Measurements from ENCODE around the gene RHBDL2. TPM values are rescaled to one million over a fixed set of nuclear protein-coding genes. Genes with fewer than 3 reads are reported as not detected.
"Not testable (repeated sequence)": the region's sequence is repeated elsewhere in the genome, so short reads cannot be mapped to it uniquely, and the experiment has no call there.

Gene RHBDL2
- total and polyA plus RNA-seq, 2 experiments from 2014 or later, result 0.22 to 1.4 TPM

GRCh38 chr1:38918568-38918967, 23.1 kb downstream of the RHBDL2 start:
- 62 to 73% methylated on average over 5 of the region's 5 CpGs for WGBS, 2 experiments (ENCODE audit: low coverage in 1 of 2, low lambda C conversion rate in 2 of 2, missing lambda C conversion rate in 2 of 2)
- Histone ChIP-seq H3K27ac (no peak overlapping the region), H2AFZ (no peak overlapping the region), H3K79me2 (ENCODE audit: insufficient read depth) (no peaks in the 10 kb centered on the region), H4K20me1 (ENCODE audit: insufficient read depth) (no peaks in the 10 kb centered on the region), H3K9me3 (ENCODE audit: low read depth) (no peaks in the 10 kb centered on the region), H3K9me2 (ENCODE audit: insufficient read depth) (no peaks in the 10 kb centered on the region), H3K9ac (no peak overlapping the region), H3K4me1 (ENCODE audit: insufficient read depth) (no peaks in the 10 kb centered on the region), H3K36me3 (ENCODE audit: low read depth) (no peaks in the 10 kb centered on the region), H3K4me2 (ENCODE audit: unreplicated experiment) (no peak overlapping the region), H3F3A (ENCODE audit: insufficient read depth) (no peaks in the 10 kb centered on the region), H3K27me3 (replicated peaks; ENCODE audit: insufficient read depth) (no peaks in the 10 kb centered on the region), H3K4me3 (no peak overlapping the region)
- TF ChIP-seq EZH2phosphoT487 (IDR thresholded peaks at IDR 0.05; ENCODE audit: insufficient read depth, low read depth) (no peak), EZH2 (IDR thresholded peaks at IDR 0.05; ENCODE audit: insufficient read depth, poor library complexity, severe bottlenecking) (no peak)
- in situ Hi-C loops (cut with MboI), result no loop called here
- no peak for DNase-seq

- Histone ChIP-seq H4K20me1 (ENCODE audit: insufficient read depth) (no peaks in the 10 kb centered on the region), H3K9ac (no peak overlapping the region), H3F3A (ENCODE audit: insufficient read depth) (no peaks in the 10 kb centered on the region), H2AFZ (no peak overlapping the region), H3K9me2 (ENCODE audit: insufficient read depth) (no peaks in the 10 kb centered on the region), H3K27me3 (replicated peaks; ENCODE audit: insufficient read depth) (no peaks in the 10 kb centered on the region), H3K4me1 (ENCODE audit: insufficient read depth) (no peaks in the 10 kb centered on the region), H3K9me3 (ENCODE audit: low read depth) (no peaks in the 10 kb centered on the region), H3K36me3 (ENCODE audit: low read depth) (no peaks in the 10 kb centered on the region), H3K4me3 (no peak overlapping the region), H3K79me2 (ENCODE audit: insufficient read depth) (no peaks in the 10 kb centered on the region), H3K27ac (no peak overlapping the region), H3K4me2 (ENCODE audit: unreplicated experiment) (no peak overlapping the region)
- TF ChIP-seq EZH2 (IDR thresholded peaks at IDR 0.05; ENCODE audit: insufficient read depth, poor library complexity, severe bottlenecking) (no peak), EZH2phosphoT487 (IDR thresholded peaks at IDR 0.05; ENCODE audit: insufficient read depth, low read depth) (no peak)
- no peak for DNase-seq
- WGBS, 2 experiments (ENCODE audit: low coverage in 1 of 2, low lambda C conversion rate in 2 of 2, missing lambda C conversion rate in 2 of 2), result 100% methylated on average over 1 of the region's 1 CpG
- in situ Hi-C loops (cut with MboI), result no loop called here
These were observed 23.9 kb downstream of the RHBDL2 start for GRCh38 chr1:38917772-38918171.

- H3F3A ChIP-seq (ENCODE audit: insufficient read depth), result no peaks in the 10 kb centered on the region
- H3K9me2 ChIP-seq (ENCODE audit: insufficient read depth), result no peaks in the 10 kb centered on the region
- H3K27me3 ChIP-seq (replicated peaks; ENCODE audit: insufficient read depth), result no peaks in the 10 kb centered on the region
- no peak overlapping the region for H3K4me2 ChIP-seq (ENCODE audit: unreplicated experiment)
- H3K27ac ChIP-seq, result no peak overlapping the region
- DNase-seq, result no peak
- no peaks in the 10 kb centered on the region for H3K79me2 ChIP-seq (ENCODE audit: insufficient read depth)
- no peaks in the 10 kb centered on the region for H3K36me3 ChIP-seq (ENCODE audit: low read depth)
- no peak overlapping the region for H2AFZ ChIP-seq
- 92 to 93% methylated on average over 3 of the region's 3 CpGs for WGBS, 2 experiments (ENCODE audit: low coverage in 1 of 2, low lambda C conversion rate in 2 of 2, missing lambda C conversion rate in 2 of 2)
- no peak for TF ChIP-seq EZH2 (IDR thresholded peaks at IDR 0.05; ENCODE audit: insufficient read depth, poor library complexity, severe bottlenecking)
- no peak for TF ChIP-seq EZH2phosphoT487 (IDR thresholded peaks at IDR 0.05; ENCODE audit: insufficient read depth, low read depth)
- no peak overlapping the region for H3K4me3 ChIP-seq
- no peaks in the 10 kb centered on the region for H3K4me1 ChIP-seq (ENCODE audit: insufficient read depth)
- no peaks in the 10 kb centered on the region for H4K20me1 ChIP-seq (ENCODE audit: insufficient read depth)
- in situ Hi-C loops (cut with MboI), result no loop called here
- no peaks in the 10 kb centered on the region for H3K9me3 ChIP-seq (ENCODE audit: low read depth)
- no peak overlapping the region for H3K9ac ChIP-seq
These were observed 24.3 kb downstream of the RHBDL2 start for GRCh38 chr1:38917337-38917736.

- H3K4me2 ChIP-seq (ENCODE audit: unreplicated experiment), result no peak overlapping the region
- no peaks in the 10 kb centered on the region for H3K27me3 ChIP-seq (replicated peaks; ENCODE audit: insufficient read depth)
- H2AFZ ChIP-seq, result no peak overlapping the region
- DNase-seq, result peak; percentile 26
- H3K27ac ChIP-seq, result no peak overlapping the region
- H3K36me3 ChIP-seq (ENCODE audit: low read depth), result no peaks in the 10 kb centered on the region
- TF ChIP-seq EZH2phosphoT487 (IDR thresholded peaks at IDR 0.05; ENCODE audit: insufficient read depth, low read depth) (no peak), EZH2 (IDR thresholded peaks at IDR 0.05; ENCODE audit: insufficient read depth, poor library complexity, severe bottlenecking) (no peak)
- H3K4me3 ChIP-seq, result no peak overlapping the region
- H3K9ac ChIP-seq, result no peak overlapping the region
- H3F3A ChIP-seq (ENCODE audit: insufficient read depth), result no peaks in the 10 kb centered on the region
- in situ Hi-C loops (cut with MboI), result no loop called here
- WGBS, 2 experiments (ENCODE audit: low coverage in 1 of 2, low lambda C conversion rate in 2 of 2, missing lambda C conversion rate in 2 of 2), result 47 to 52% methylated on average over 3 of the region's 3 CpGs
- H3K9me3 ChIP-seq (ENCODE audit: low read depth), result no peaks in the 10 kb centered on the region
- no peaks in the 10 kb centered on the region for H3K79me2 ChIP-seq (ENCODE audit: insufficient read depth)
- H4K20me1 ChIP-seq (ENCODE audit: insufficient read depth), result no peaks in the 10 kb centered on the region
- no peaks in the 10 kb centered on the region for H3K9me2 ChIP-seq (ENCODE audit: insufficient read depth)
- H3K4me1 ChIP-seq (ENCODE audit: insufficient read depth), result no peaks in the 10 kb centered on the region
These were observed 26.2 kb downstream of the RHBDL2 start for GRCh38 chr1:38915352-38915948.

GRCh38 chr1:38914908-38915307, 26.7 kb downstream of the RHBDL2 start:
- H3K27me3 ChIP-seq (replicated peaks; ENCODE audit: insufficient read depth); H3K9me3 ChIP-seq (ENCODE audit: low read depth); H3K79me2 ChIP-seq (ENCODE audit: insufficient read depth); H4K20me1 ChIP-seq (ENCODE audit: insufficient read depth); H3K9me2 ChIP-seq (ENCODE audit: insufficient read depth); H3K9ac ChIP-seq; H3K27ac ChIP-seq; H3K4me2 ChIP-seq (ENCODE audit: unreplicated experiment); DNase-seq; H3K4me3 ChIP-seq; H3K36me3 ChIP-seq (ENCODE audit: low read depth); H2AFZ ChIP-seq; in situ Hi-C loops (cut with MboI); H3F3A ChIP-seq (ENCODE audit: insufficient read depth); H3K4me1 ChIP-seq (ENCODE audit: insufficient read depth): not testable (repeated sequence)
- WGBS, 2 experiments (ENCODE audit: low coverage in 1 of 2, low lambda C conversion rate in 2 of 2, missing lambda C conversion rate in 2 of 2), result 91 to 92% methylated on average over 7 to 8 of the region's 8 CpGs
